ENCODE data around the gene KRTAP5-1. TPM values are rescaled to one million over a fixed set of nuclear protein-coding genes. Genes with fewer than 3 reads are reported as not detected.
A peak's percentile ranks its signal among the peaks of the same experiment; 100 is the strongest.

KRTAP5-1 gene
- polyA plus RNA-seq, 1 donor, result 3.0 TPM

- Histone ChIP-seq H3K4me1 (ENCODE audit: control insufficient read depth, insufficient read depth, low read length) (peaks cover 87% of the 10 kb centered on the region), H3K27ac (ENCODE audit: low read length) (peak overlapping the region; percentile 76)
- peak in 1 of 2 donors; percentile 42 for DNase-seq
Measured at GRCh38 chr11:1566381-1567051, 18.6 kb downstream of the KRTAP5-1 start.

DNA sequence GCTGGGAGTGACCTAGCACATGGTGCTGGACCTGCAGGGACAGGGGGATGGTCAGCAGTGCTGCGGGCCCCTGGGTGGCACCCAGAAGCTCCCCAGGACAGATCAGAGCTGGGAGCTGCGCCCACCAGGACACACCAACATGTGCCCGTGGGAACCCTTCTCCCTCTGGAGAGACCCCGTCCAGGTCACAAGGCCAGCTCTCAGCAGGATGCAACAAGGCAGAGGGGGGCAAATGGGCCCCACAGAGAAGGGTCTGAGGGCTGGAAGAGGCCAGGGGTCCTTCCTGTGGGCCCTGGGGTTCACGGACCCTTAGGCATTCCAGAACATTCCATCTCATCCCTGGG, 19.2 kb downstream of the KRTAP5-1 start:
- peaks cover 31% of the 10 kb centered on the region for H3K36me3 ChIP-seq (ENCODE audit: control insufficient read depth, insufficient read depth, low read length)
- no peak overlapping the region for H3K4me3 ChIP-seq (ENCODE audit: low read length)
- peaks cover 92% of the 10 kb centered on the region for H3K4me1 ChIP-seq (ENCODE audit: control insufficient read depth, insufficient read depth, low read length)
- H3K27me3 ChIP-seq (ENCODE audit: control insufficient read depth, insufficient read depth, low read length), result no peaks in the 10 kb centered on the region
- WGBS (ENCODE audit: insufficient coverage, low lambda C conversion rate), result no CpG with 5 or more reads among the region's 5 CpGs
- no peak for DNase-seq
- no peaks in the 10 kb centered on the region for H3K9me3 ChIP-seq (ENCODE audit: control insufficient read depth, low read depth, low read length)
- H3K27ac ChIP-seq (ENCODE audit: low read length), result no peak overlapping the region

More at GRCh38 chr11:1566381-1567051, 18.6 kb downstream of the KRTAP5-1 start:
- Histone ChIP-seq H3K27me3 (ENCODE audit: control insufficient read depth, insufficient read depth, low read length) (no peaks in the 10 kb centered on the region), H3K36me3 (ENCODE audit: control insufficient read depth, insufficient read depth, low read length) (peaks cover 31% of the 10 kb centered on the region), H3K4me3 (ENCODE audit: low read length) (no peak overlapping the region), H3K9me3 (ENCODE audit: control insufficient read depth, low read depth, low read length) (no peaks in the 10 kb centered on the region)
- WGBS (ENCODE audit: insufficient coverage, low lambda C conversion rate), result no CpG with 5 or more reads among the region's 20 CpGs

DNA sequence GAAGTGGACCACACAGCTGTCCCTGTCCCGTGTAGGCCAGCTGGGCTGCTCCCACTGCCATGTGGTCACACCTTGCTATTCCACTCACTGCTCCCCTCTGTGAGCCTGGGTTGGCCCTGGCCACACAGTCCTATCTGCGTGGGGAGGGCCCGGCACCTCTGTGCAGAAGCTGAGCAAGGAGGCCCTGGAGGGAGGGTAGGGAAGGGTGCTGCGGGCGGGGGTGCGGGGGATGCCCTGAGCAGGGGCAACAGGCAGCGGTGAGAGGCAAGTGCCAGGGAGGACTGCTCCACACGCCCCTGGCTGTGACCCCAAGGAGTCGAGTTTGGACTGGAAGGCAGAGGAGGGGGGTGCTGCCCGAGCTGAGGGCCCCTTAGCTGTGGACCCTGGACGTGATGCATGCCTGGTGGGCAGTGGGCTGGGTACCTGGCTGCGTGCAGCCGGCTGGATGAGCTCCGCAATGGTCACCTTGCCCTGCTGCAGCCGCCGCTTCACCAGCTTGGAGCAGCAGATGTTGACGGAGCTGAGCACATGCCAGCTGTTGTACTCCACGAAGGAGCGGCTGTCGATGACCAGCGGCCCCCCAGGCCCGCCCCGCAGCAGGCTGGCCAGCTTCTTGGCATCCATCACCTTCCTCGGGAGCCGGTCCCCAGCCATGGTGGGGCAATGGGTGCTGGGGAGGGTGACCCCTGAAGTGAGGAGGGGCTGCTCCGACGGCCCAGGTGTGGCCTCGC, 19.7 kb downstream of the KRTAP5-1 start:
- Histone ChIP-seq H3K36me3 (ENCODE audit: control insufficient read depth, insufficient read depth, low read length) (peaks cover 33% of the 10 kb centered on the region), H3K4me1 (ENCODE audit: control insufficient read depth, insufficient read depth, low read length) (peaks cover 92% of the 10 kb centered on the region), H3K9me3 (ENCODE audit: control insufficient read depth, low read depth, low read length) (no peaks in the 10 kb centered on the region), H3K27ac (ENCODE audit: low read length) (peak overlapping the region; percentile 17), H3K4me3 (ENCODE audit: low read length) (no peak overlapping the region), H3K27me3 (ENCODE audit: control insufficient read depth, insufficient read depth, low read length) (no peaks in the 10 kb centered on the region)
- no peak for DNase-seq
- no CpG with 5 or more reads among the region's 28 CpGs for WGBS (ENCODE audit: insufficient coverage, low lambda C conversion rate)

- WGBS (ENCODE audit: insufficient coverage, low lambda C conversion rate), result no CpG with 5 or more reads among the region's 16 CpGs
Measured at GRCh38 chr11:1564535-1565172, 20.4 kb downstream of the KRTAP5-1 start.

GRCh38 chr11:1563697-1564534, 21.2 kb downstream of the KRTAP5-1 start:
- DNase-seq, result no peak

More at GRCh38 chr11:1564535-1565172, 20.4 kb downstream of the KRTAP5-1 start:
- H3K27ac ChIP-seq (ENCODE audit: low read length), result peak overlapping the region; percentile 17
- peak; percentile 80 to 89 for DNase-seq
- H3K4me3 ChIP-seq (ENCODE audit: low read length), result no peak overlapping the region
- peaks cover 37% of the 10 kb centered on the region for H3K36me3 ChIP-seq (ENCODE audit: control insufficient read depth, insufficient read depth, low read length)
- no peaks in the 10 kb centered on the region for H3K27me3 ChIP-seq (ENCODE audit: control insufficient read depth, insufficient read depth, low read length)
- H3K4me1 ChIP-seq (ENCODE audit: control insufficient read depth, insufficient read depth, low read length), result peaks cover 92% of the 10 kb centered on the region
- H3K9me3 ChIP-seq (ENCODE audit: control insufficient read depth, low read depth, low read length), result no peaks in the 10 kb centered on the region

DNA sequence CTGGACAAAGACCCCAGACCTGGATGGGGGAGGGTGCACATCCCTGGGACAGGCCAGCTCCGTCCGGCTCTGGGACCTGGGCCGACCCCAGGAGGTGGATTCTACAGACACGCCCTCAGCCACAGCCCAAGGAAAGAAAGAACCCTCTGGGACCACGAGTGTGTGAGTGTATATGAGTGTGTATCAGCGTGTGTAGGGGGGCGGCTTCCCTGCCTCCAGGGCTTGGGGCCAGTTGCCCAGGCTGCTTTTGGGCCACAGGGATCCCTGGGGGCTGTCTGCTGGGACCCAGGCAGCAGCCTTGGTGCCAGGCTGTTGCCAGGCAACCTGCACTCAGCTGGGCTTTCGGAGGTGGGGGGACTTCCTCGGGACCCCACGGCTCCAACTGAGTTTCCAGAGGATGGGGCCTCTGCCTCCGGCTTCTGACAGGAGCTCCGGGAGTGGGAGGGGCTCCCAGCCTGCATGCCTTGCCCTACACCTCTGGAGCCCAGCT, 21.9 kb downstream of the KRTAP5-1 start:
- Histone ChIP-seq H3K4me1 (ENCODE audit: control insufficient read depth, insufficient read depth, low read length) (peaks cover 92% of the 10 kb centered on the region), H3K27ac (ENCODE audit: low read length) (no peak overlapping the region), H3K36me3 (ENCODE audit: control insufficient read depth, insufficient read depth, low read length) (peaks cover 44% of the 10 kb centered on the region), H3K27me3 (ENCODE audit: control insufficient read depth, insufficient read depth, low read length) (no peaks in the 10 kb centered on the region), H3K4me3 (ENCODE audit: low read length) (no peak overlapping the region), H3K9me3 (ENCODE audit: control insufficient read depth, low read depth, low read length) (peaks cover 3% of the 10 kb centered on the region)
- DNase-seq, result no peak
- no CpG with 5 or more reads among the region's 12 CpGs for WGBS (ENCODE audit: insufficient coverage, low lambda C conversion rate)

More at GRCh38 chr11:1563697-1564534, 21.2 kb downstream of the KRTAP5-1 start:
- peaks cover 92% of the 10 kb centered on the region for H3K4me1 ChIP-seq (ENCODE audit: control insufficient read depth, insufficient read depth, low read length)
- no peak overlapping the region for H3K4me3 ChIP-seq (ENCODE audit: low read length)
- no peak overlapping the region for H3K27ac ChIP-seq (ENCODE audit: low read length)
- peaks cover 39% of the 10 kb centered on the region for H3K36me3 ChIP-seq (ENCODE audit: control insufficient read depth, insufficient read depth, low read length)
- H3K9me3 ChIP-seq (ENCODE audit: control insufficient read depth, low read depth, low read length), result no peaks in the 10 kb centered on the region
- no peaks in the 10 kb centered on the region for H3K27me3 ChIP-seq (ENCODE audit: control insufficient read depth, insufficient read depth, low read length)
- no CpG with 5 or more reads among the region's 29 CpGs for WGBS (ENCODE audit: insufficient coverage, low lambda C conversion rate)

DNA sequence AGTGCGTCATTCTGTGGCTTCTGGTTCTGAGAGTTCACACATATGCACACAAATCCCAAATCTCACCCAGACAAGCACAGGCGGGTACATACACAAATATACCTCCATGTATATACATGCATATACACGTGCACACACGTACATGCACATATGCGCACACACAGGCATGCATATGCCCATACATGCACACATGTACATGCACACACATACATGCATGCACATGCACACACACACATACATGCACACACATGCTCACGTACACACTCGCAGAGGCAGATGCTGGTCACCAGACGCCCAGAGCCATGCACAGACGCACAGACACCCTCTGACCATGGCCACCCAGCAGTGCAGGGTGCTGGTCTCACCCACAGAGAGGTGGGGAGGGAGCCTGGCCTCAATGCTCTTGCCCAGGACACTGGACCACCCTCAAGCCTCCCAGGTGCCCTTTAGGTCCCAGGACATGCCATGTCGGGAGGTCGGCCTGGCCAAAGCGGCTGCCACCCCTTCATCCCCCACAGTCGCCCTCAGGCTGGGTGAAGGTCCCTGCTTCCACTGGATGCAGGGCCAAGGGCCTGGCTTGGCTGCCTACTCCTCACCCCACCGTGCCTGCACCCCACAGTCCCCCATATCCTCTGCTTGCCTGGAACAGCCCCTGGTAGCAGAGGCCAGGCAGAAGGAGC, 22.5 kb downstream of the KRTAP5-1 start:
- no peak overlapping the region for H3K27ac ChIP-seq (ENCODE audit: low read length)
- DNase-seq, result no peak
- H3K27me3 ChIP-seq (ENCODE audit: control insufficient read depth, insufficient read depth, low read length), result no peaks in the 10 kb centered on the region
- H3K9me3 ChIP-seq (ENCODE audit: control insufficient read depth, low read depth, low read length), result peaks cover 3% of the 10 kb centered on the region
- H3K4me3 ChIP-seq (ENCODE audit: low read length), result no peak overlapping the region
- no CpG with 5 or more reads among the region's 14 CpGs for WGBS (ENCODE audit: insufficient coverage, low lambda C conversion rate)
- H3K36me3 ChIP-seq (ENCODE audit: control insufficient read depth, insufficient read depth, low read length), result peaks cover 47% of the 10 kb centered on the region
- peaks cover 91% of the 10 kb centered on the region for H3K4me1 ChIP-seq (ENCODE audit: control insufficient read depth, insufficient read depth, low read length)

DNA sequence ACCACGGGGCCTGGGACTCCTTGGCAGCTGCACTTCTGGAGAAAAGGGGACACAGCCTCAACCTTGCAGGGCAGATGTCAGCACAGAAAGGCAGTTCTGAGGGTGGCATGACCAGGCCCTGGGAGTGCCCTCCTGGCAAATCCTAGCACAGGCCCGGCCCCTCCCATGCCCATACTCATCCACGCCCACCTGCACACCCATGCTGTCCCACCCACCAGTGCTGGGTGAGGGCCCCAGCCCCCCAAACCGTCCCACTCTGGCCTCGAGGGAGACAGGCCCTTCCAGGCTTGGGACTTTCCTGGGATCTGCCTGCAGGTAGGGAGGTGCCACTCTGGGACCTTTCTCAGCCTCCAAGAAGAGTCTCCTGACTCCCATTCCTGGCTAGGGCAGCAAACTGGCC, 23.1 kb downstream of the KRTAP5-1 start:
- WGBS (ENCODE audit: insufficient coverage, low lambda C conversion rate), result no CpG with 5 or more reads among the region's 5 CpGs
- peaks cover 84% of the 10 kb centered on the region for H3K4me1 ChIP-seq (ENCODE audit: control insufficient read depth, insufficient read depth, low read length)
- peaks cover 51% of the 10 kb centered on the region for H3K36me3 ChIP-seq (ENCODE audit: control insufficient read depth, insufficient read depth, low read length)
- H3K27ac ChIP-seq (ENCODE audit: low read length), result no peak overlapping the region
- H3K4me3 ChIP-seq (ENCODE audit: low read length), result no peak overlapping the region
- no peak for DNase-seq
- H3K9me3 ChIP-seq (ENCODE audit: control insufficient read depth, low read depth, low read length), result peaks cover 3% of the 10 kb centered on the region
- no peaks in the 10 kb centered on the region for H3K27me3 ChIP-seq (ENCODE audit: control insufficient read depth, insufficient read depth, low read length)

- Histone ChIP-seq H3K4me3 (ENCODE audit: low read length) (no peak overlapping the region), H3K36me3 (ENCODE audit: control insufficient read depth, insufficient read depth, low read length) (peaks cover 51% of the 10 kb centered on the region), H3K27me3 (ENCODE audit: control insufficient read depth, insufficient read depth, low read length) (no peaks in the 10 kb centered on the region), H3K4me1 (ENCODE audit: control insufficient read depth, insufficient read depth, low read length) (peaks cover 78% of the 10 kb centered on the region), H3K27ac (ENCODE audit: low read length) (peak overlapping the region; percentile 4), H3K9me3 (ENCODE audit: control insufficient read depth, low read depth, low read length) (peaks cover 3% of the 10 kb centered on the region)
- no CpG with 5 or more reads among the region's 17 CpGs for WGBS (ENCODE audit: insufficient coverage, low lambda C conversion rate)
- peak in 1 of 2 donors; percentile 68 for DNase-seq
Measured at GRCh38 chr11:1561266-1561665, 23.8 kb downstream of the KRTAP5-1 start.
